GM12878 (cell line): ENCODE measurements around the gene ATP10A. TPM values are rescaled to one million over a fixed set of nuclear protein-coding genes. Genes with fewer than 3 reads are reported as not detected.

ENCODE experiments used
- ATAC-seq: fragments of 200-7000 bp; cut with Tn5 transposase; 3 replicates; pipeline ENCODE4 v1.9.1; 2020; ENCODE audit warnings: mild to moderate bottlenecking, moderate library complexity
- BruUV-seq: library from RNA; stranded (reverse); fragments of 400-500 nt; replicated peaks from 2 replicates; lab custom pipeline; 2021; lab: Mats Ljungman, UMichigan
- CTCF ChIA-PET: fragments of 300-600 bp; sonication (Branson Sonifier 250); formaldehyde crosslinking; extraction: SDS; loops from one replicate; lab custom pipeline; 2021; ENCODE audit warnings: inconsistent platforms; lab: Yijun Ruan, JAX
- POLR2A ChIA-PET: fragments of 350-600 bp; formaldehyde crosslinking; extraction: SDS; loops from one replicate; lab custom pipeline; 2021; ENCODE audit warnings: inconsistent platforms; lab: Charles Lee
- RAD21 ChIA-PET: fragments of 300-600 bp; sonication (Branson Sonifier 250); formaldehyde crosslinking; loops from one replicate; lab custom pipeline; 2023; ENCODE audit warnings: antibody characterized with exemption; ENCODE audit not compliant: unreplicated experiment; lab: Charles Lee
- SMC1A ChIA-PET: fragments of 300-600 bp; sonication (Branson Sonifier 250); formaldehyde crosslinking; loops from one replicate; lab custom pipeline; 2023; ENCODE audit not compliant: unreplicated experiment, uncharacterized antibody; lab: Charles Lee
- DNase-seq: peaks from one replicate; pipeline ENCODE4 v3.0.0-alpha.2; 2011; ENCODE audit warnings: low read depth, low spot score
- FAIRE-seq: peaks from 3 replicates; lab custom pipeline; 2011; peaks lifted over from hg19 to GRCh38; lab: Jason Lieb, UNC
- H2AFZ ChIP-seq: 2 replicates; pipeline ENCODE4 v1.6.0; 2011; ENCODE audit warnings: low read depth, low read length, control low read depth; ENCODE audit not compliant: control insufficient read depth
- H3K27ac ChIP-seq: 2 replicates; pipeline ENCODE4 v1.5.1; 2011; ENCODE audit warnings: control low read depth; ENCODE audit not compliant: control insufficient read depth, insufficient read depth
- H3K27me3 ChIP-seq, 2 experiments: replicated peaks in 1 of 2; 2 replicates each; pipeline versions ENCODE4 v1.6.0 to v1.6.1; 2011; ENCODE audit warnings: low read length in 1 of 2; ENCODE audit not compliant: control insufficient read depth in 2 of 2, insufficient read depth in 2 of 2
- H3K36me3 ChIP-seq, 2 experiments: 2 replicates each; pipeline ENCODE4 v1.5.1; 2011; ENCODE audit warnings: low read length in 1 of 2; ENCODE audit not compliant: control insufficient read depth in 2 of 2, insufficient read depth in 2 of 2
- H3K4me1 ChIP-seq: 2 replicates; pipeline ENCODE4 v1.6.1; 2011; ENCODE audit warnings: mild to moderate bottlenecking, low read length, moderate library complexity, mixed read lengths; ENCODE audit not compliant: control insufficient read depth, insufficient read depth
- H3K4me2 ChIP-seq: 2 replicates; pipeline ENCODE4 v1.6.0; 2011; ENCODE audit warnings: control low read depth; ENCODE audit not compliant: control insufficient read depth, insufficient read depth
- H3K4me3 ChIP-seq: fragments of 200-600 bp; sonication (generic); 2 replicates; pipeline ENCODE4 v1.5.1; 2016
- H3K79me2 ChIP-seq: 2 replicates; pipeline ENCODE4 v1.6.0; 2011; ENCODE audit warnings: low read length; ENCODE audit not compliant: control insufficient read depth, insufficient read depth
- H3K9ac ChIP-seq: 2 replicates; pipeline ENCODE4 v1.8.0; 2011; ENCODE audit warnings: low read length, control low read depth, mixed read lengths; ENCODE audit not compliant: control insufficient read depth, insufficient read depth
- H3K9me3 ChIP-seq: replicated peaks from 3 replicates; pipeline ENCODE4 v1.5.1; 2011; ENCODE audit warnings: mild to moderate bottlenecking, low read length; ENCODE audit not compliant: control insufficient read depth, insufficient read depth
- H4K20me1 ChIP-seq: 2 replicates; pipeline ENCODE4 v1.6.0; 2011; ENCODE audit not compliant: control insufficient read depth, insufficient read depth
- CHD2 ChIP-seq: IDR thresholded peaks from 2 replicates; pipeline ENCODE4 v1.6.1; 2011; ENCODE audit warnings: low read depth, low read length, improper control_type of control experiment, borderline replicate concordance
- IKZF1 ChIP-seq: fragments of 450-650 bp; conservative IDR thresholded peaks from 2 replicates; pipeline ENCODE4 v1.6.1; 2017; ENCODE audit warnings: antibody characterized with exemption, mild to moderate bottlenecking
- JUND ChIP-seq: IDR thresholded peaks from 2 replicates; pipeline ENCODE4 v1.6.1; 2012; ENCODE audit warnings: low read depth, mild to moderate bottlenecking, low read length, improper control_type of control experiment, moderate library complexity
- NFXL1 ChIP-seq: fragments of 450-650 bp; IDR thresholded peaks from 2 replicates; pipeline ENCODE4 v1.6.1; 2017; ENCODE audit warnings: antibody characterized with exemption, mild to moderate bottlenecking, borderline replicate concordance
- POLR2AphosphoS5 ChIP-seq: IDR thresholded peaks from 2 replicates; pipeline ENCODE4 v1.6.1; 2011; ENCODE audit warnings: mild to moderate bottlenecking, low read length, inconsistent platforms
- POU2F2 ChIP-seq: IDR thresholded peaks from 3 replicates; pipeline ENCODE4 v1.6.1; 2011; ENCODE audit warnings: low read depth, mild to moderate bottlenecking, low read length, borderline replicate concordance
- RAD51 ChIP-seq: fragments of 450-650 bp; IDR thresholded peaks from 2 replicates; pipeline ENCODE4 v1.6.1; 2016; ENCODE audit warnings: moderate library complexity, mild to moderate bottlenecking, inconsistent platforms
- TARDBP ChIP-seq: IDR thresholded peaks from 2 replicates; pipeline ENCODE4 v1.6.1; 2016; ENCODE audit warnings: borderline replicate concordance
- TBL1XR1 ChIP-seq: IDR thresholded peaks from 2 replicates; pipeline ENCODE4 v1.6.1; 2012; ENCODE audit warnings: low read depth, low read length, improper control_type of control experiment
- ZBED1 ChIP-seq: IDR thresholded peaks from 2 replicates; pipeline ENCODE4 v1.6.1; 2016; ENCODE audit warnings: borderline replicate concordance
- ZNF622 ChIP-seq: fragments of 450-650 bp; IDR thresholded peaks from 2 replicates; pipeline ENCODE4 v1.6.1; 2017; ENCODE audit warnings: mild to moderate bottlenecking, inconsistent platforms
- WGBS: methylation state at CpG from one replicate; pipeline ENCODE4 v1.1.6; 2016; ENCODE audit warnings: low lambda C conversion rate; ENCODE audit not compliant: insufficient replicate concordance, insufficient coverage; ENCODE audit errors: missing lambda C conversion rate; 5-methylcytosine and 5-hydroxymethylcytosine counted together
- in situ Hi-C: fragments of 300-500 bp; cut with MboI; formaldehyde crosslinking; loops from 9 replicates; pipeline ENCODE4 v1.14.3; 2018; ENCODE audit warnings: mixed read lengths
- intact Hi-C: fragments of 100-400 bp; cut with micrococcal nuclease; formaldehyde crosslinking; loops from one replicate; pipeline ENCODE4 v1.14.2; 2022; ENCODE audit not compliant: unreplicated experiment
- polyA plus RNA-seq, 11 experiments: library from polyadenylated mRNA; depleted of rRNA in 4 of 11; unstranded in 6 of 11; stranded (reverse) in 5 of 11; fragments of >200 nt; fragmentation: Nextera tagmentation in 4 of 11; fragmentation: Illumina TruSeq in 1 of 11; extraction: Ambion mirVana in 4 of 11; extraction: Trizol in 1 of 11; gene quantifications; 1 replicate in 1 of 11; 2 replicates in 10 of 11; pipeline versions ENCODE4 v1.2.1 to v1.2.3, GENCODE V29; 2011 to 2016; ENCODE audit warnings: inconsistent platforms in 2 of 11, missing spikeins in 2 of 11, low read depth in 1 of 11
- total RNA-seq, 4 experiments: library from RNA; depleted of rRNA in 3 of 4; stranded (reverse); fragments of >200 nt in 3 of 4; fragmentation: Illumina TruSeq in 1 of 4; extraction: Trizol in 1 of 4; gene quantifications; 2 replicates each; pipeline versions ENCODE4 v1.2.1 to v1.2.3, GENCODE V29; 2013 to 2021
- TF ChIP-seq, protein P1 (sequence below): IDR thresholded peaks from 2 replicates; pipeline ENCODE4 v1.6.1; 2012; ENCODE audit warnings: improper control_type of control experiment, low read depth, low read length; ENCODE audit not compliant: insufficient replicate concordance
- TF ChIP-seq, protein P2 (sequence below): fragments of 450-650 bp; IDR thresholded peaks from 2 replicates; pipeline ENCODE4 v1.6.1; 2017; ENCODE audit warnings: mild to moderate bottlenecking, moderate library complexity
- TF ChIP-seq, protein P3 (sequence below): fragments of 450-650 bp; conservative IDR thresholded peaks from 2 replicates; pipeline ENCODE4 v1.6.1; 2017; ENCODE audit warnings: mild to moderate bottlenecking, moderate library complexity

The ATP10A gene
- total and polyA plus RNA-seq, 10 of the 15 experiments (the other 5 are each of a cell fraction or from before 2014, with no cell fraction given): 0.04 to 1.5 (median 0.31) TPM; not detected in 2

DNA sequence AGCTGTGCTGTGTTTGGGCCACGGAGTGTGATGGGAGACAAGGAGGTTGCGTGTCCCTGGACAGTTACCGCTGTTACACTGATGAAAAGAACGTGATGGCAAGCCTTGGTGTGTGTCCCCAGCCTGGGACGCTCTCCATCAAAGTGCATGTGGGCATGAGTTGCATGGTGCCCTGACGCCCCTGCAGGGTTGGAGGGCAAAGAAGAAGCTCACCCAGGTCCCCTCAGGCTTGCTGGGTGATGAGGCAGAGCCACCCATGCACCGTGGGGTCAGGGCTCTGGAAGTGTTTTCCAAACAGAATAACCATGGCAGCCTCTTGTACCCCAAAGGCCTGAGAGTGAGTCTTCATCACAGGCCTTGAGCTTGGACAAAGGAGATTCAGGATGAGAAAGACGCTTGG, 189.2 kb downstream of the ATP10A start:
- Histone ChIP-seq H3K27ac (no peak overlapping the region), H3K79me2 (no peaks in the 10 kb centered on the region), H3K9me3 (no peaks in the 10 kb centered on the region; the same call in 2 of the 3 replicates), H3K27me3 (no peaks in the 10 kb centered on the region), H3K4me1 (no peaks in the 10 kb centered on the region), H2AFZ (no peak overlapping the region), H4K20me1 (no peaks in the 10 kb centered on the region), H3K4me2 (no peak overlapping the region), H3K9ac (no peak overlapping the region), H3K36me3 (no peaks in the 10 kb centered on the region), H3K4me3 (no peak overlapping the region)
- CTCF ChIA-PET: no interaction called here
- RAD21 ChIA-PET: no interaction called here
- DNase-seq: no peak
- 35% methylated on average over 8 of the region's 8 CpGs for WGBS
- SMC1A ChIA-PET: no interaction called here
- no TSS peak for BruUV-seq
- in situ Hi-C loops: loop anchor here (10.0 kb wide), 1 partner anchor 61 kb away; no protein-coding TSS in a partner anchor
- intact Hi-C loops: no loop called here
- FAIRE-seq: no peak
- POLR2A ChIA-PET: no interaction called here
- ATAC-seq: no peak
- TF ChIP-seq IKZF1: no peak
- no peak for TF ChIP-seq NFXL1
- TF ChIP-seq ZNF622: no peak
- TF ChIP-seq POU2F2: no peak
- TF ChIP-seq, protein P1, sequence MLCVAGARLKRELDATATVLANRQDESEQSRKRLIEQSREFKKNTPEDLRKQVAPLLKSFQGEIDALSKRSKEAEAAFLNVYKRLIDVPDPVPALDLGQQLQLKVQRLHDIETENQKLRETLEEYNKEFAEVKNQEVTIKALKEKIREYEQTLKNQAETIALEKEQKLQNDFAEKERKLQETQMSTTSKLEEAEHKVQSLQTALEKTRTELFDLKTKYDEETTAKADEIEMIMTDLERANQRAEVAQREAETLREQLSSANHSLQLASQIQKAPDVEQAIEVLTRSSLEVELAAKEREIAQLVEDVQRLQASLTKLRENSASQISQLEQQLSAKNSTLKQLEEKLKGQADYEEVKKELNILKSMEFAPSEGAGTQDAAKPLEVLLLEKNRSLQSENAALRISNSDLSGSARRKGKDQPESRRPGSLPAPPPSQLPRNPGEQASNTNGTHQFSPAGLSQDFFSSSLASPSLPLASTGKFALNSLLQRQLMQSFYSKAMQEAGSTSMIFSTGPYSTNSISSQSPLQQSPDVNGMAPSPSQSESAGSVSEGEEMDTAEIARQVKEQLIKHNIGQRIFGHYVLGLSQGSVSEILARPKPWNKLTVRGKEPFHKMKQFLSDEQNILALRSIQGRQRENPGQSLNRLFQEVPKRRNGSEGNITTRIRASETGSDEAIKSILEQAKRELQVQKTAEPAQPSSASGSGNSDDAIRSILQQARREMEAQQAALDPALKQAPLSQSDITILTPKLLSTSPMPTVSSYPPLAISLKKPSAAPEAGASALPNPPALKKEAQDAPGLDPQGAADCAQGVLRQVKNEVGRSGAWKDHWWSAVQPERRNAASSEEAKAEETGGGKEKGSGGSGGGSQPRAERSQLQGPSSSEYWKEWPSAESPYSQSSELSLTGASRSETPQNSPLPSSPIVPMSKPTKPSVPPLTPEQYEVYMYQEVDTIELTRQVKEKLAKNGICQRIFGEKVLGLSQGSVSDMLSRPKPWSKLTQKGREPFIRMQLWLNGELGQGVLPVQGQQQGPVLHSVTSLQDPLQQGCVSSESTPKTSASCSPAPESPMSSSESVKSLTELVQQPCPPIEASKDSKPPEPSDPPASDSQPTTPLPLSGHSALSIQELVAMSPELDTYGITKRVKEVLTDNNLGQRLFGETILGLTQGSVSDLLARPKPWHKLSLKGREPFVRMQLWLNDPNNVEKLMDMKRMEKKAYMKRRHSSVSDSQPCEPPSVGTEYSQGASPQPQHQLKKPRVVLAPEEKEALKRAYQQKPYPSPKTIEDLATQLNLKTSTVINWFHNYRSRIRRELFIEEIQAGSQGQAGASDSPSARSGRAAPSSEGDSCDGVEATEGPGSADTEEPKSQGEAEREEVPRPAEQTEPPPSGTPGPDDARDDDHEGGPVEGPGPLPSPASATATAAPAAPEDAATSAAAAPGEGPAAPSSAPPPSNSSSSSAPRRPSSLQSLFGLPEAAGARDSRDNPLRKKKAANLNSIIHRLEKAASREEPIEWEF: no peak
- no peak for TF ChIP-seq JUND
- TF ChIP-seq RAD51: no peak
- TF ChIP-seq, protein P2, sequence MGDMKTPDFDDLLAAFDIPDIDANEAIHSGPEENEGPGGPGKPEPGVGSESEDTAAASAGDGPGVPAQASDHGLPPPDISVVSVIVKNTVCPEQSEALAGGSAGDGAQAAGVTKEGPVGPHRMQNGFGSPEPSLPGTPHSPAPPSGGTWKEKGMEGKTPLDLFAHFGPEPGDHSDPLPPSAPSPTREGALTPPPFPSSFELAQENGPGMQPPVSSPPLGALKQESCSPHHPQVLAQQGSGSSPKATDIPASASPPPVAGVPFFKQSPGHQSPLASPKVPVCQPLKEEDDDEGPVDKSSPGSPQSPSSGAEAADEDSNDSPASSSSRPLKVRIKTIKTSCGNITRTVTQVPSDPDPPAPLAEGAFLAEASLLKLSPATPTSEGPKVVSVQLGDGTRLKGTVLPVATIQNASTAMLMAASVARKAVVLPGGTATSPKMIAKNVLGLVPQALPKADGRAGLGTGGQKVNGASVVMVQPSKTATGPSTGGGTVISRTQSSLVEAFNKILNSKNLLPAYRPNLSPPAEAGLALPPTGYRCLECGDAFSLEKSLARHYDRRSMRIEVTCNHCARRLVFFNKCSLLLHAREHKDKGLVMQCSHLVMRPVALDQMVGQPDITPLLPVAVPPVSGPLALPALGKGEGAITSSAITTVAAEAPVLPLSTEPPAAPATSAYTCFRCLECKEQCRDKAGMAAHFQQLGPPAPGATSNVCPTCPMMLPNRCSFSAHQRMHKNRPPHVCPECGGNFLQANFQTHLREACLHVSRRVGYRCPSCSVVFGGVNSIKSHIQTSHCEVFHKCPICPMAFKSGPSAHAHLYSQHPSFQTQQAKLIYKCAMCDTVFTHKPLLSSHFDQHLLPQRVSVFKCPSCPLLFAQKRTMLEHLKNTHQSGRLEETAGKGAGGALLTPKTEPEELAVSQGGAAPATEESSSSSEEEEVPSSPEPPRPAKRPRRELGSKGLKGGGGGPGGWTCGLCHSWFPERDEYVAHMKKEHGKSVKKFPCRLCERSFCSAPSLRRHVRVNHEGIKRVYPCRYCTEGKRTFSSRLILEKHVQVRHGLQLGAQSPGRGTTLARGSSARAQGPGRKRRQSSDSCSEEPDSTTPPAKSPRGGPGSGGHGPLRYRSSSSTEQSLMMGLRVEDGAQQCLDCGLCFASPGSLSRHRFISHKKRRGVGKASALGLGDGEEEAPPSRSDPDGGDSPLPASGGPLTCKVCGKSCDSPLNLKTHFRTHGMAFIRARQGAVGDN: no peak
- no peak for TF ChIP-seq POLR2AphosphoS5
- TF ChIP-seq, protein P3, sequence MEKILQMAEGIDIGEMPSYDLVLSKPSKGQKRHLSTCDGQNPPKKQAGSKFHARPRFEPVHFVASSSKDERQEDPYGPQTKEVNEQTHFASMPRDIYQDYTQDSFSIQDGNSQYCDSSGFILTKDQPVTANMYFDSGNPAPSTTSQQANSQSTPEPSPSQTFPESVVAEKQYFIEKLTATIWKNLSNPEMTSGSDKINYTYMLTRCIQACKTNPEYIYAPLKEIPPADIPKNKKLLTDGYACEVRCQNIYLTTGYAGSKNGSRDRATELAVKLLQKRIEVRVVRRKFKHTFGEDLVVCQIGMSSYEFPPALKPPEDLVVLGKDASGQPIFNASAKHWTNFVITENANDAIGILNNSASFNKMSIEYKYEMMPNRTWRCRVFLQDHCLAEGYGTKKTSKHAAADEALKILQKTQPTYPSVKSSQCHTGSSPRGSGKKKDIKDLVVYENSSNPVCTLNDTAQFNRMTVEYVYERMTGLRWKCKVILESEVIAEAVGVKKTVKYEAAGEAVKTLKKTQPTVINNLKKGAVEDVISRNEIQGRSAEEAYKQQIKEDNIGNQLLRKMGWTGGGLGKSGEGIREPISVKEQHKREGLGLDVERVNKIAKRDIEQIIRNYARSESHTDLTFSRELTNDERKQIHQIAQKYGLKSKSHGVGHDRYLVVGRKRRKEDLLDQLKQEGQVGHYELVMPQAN: no peak
- TF ChIP-seq TBL1XR1: no peak
- TF ChIP-seq TARDBP: no peak
- TF ChIP-seq ZBED1: no peak
- no peak for TF ChIP-seq CHD2
